Esophagus muscularis mucosa (tissue), 3 donors: ENCODE results near the gene MBNL1.

Experiments
- CTCF ChIP-seq, 3 experiments: fragments of 200-600 bp in 2 of 3; fragments of 450-650 bp in 1 of 3; sonication (generic) in 2 of 3; IDR thresholded peaks; one replicate each; pipeline ENCODE4 v1.5.1; 2017 to 2019; ENCODE audit warnings: antibody characterized with exemption in 3 of 3, mild to moderate bottlenecking in 2 of 3, moderate library complexity in 1 of 3
- POLR2A ChIP-seq: fragments of 450-650 bp; IDR thresholded peaks from one replicate; pipeline ENCODE4 v1.6.1; 2017; ENCODE audit warnings: antibody characterized with exemption, moderate library complexity, mild to moderate bottlenecking, low read depth
- POLR2AphosphoS5 ChIP-seq, 2 donors: sonication (generic); formaldehyde crosslinking; IDR thresholded peaks; one replicate each; pipeline ENCODE4 v1.6.1; 2017; ENCODE audit warnings: antibody characterized with exemption in 2 of 2

DNA sequence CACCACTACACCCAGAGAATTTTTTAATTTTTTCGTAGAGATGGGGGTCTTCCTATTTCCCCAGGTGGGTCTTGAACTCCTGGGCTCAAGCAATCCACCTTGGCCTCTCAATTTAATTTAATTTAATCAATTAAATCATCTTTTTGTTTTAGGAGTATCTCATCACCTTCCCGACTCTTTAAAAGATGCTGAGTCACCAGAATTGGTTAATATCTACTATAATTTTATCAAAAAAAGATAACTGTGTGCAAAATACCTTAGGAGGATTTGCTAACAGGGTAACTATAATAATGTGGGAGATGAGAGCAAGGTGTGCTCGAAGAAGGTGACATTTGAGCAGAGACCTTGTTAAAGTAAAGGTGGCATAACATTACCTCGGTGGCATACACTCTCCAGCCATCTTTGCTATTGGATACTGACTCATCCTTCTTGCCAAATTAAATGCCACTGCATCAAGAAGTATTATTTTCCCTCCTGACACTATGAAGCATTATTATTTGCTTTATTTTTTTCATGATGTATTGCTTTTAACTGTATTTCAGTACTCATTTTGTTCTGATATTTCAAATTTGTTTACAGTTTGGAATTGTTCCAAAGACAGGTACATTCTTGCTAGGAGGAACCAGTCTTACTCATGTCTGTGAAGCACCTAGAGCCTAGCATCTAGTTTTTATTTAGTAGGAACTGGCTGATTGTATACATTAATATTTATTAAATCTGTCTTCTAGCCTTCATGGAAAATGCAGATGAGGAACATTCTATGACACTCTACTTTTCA is 200.7 kb downstream of the MBNL1 start:
- TF ChIP-seq CTCF (IDR thresholded peaks at IDR 0.05) (no peak), POLR2A (no peak), POLR2AphosphoS5 (IDR thresholded peaks at IDR 0.05) (peak in 1 of 2 donors; percentile 31)
